Upper lobe of left lung (tissue), 4 donors: ENCODE data around the gene SMCO4.

Experiments
- EP300 ChIP-seq, 4 donors: sonication (generic); formaldehyde crosslinking; IDR thresholded peaks; one replicate each; pipeline ENCODE4 v1.5.1; 2017; ENCODE audit warnings: antibody characterized with exemption in 4 of 4, control low read depth in 2 of 4
- POLR2A ChIP-seq, 4 donors: fragments of 450-650 bp; IDR thresholded peaks; one replicate each; pipeline ENCODE4 v1.5.1; 2016 to 2017; ENCODE audit warnings: antibody characterized with exemption in 4 of 4, mild to moderate bottlenecking in 2 of 4
- TF ChIP-seq, protein P1 (sequence below), 6 experiments: fragments of 450-650 bp in 4 of 6; fragments of 200-600 bp in 2 of 6; sonication (generic) in 2 of 6; IDR thresholded peaks; one replicate each; pipeline ENCODE4 v1.5.1; 2016 to 2019; ENCODE audit warnings: antibody characterized with exemption in 6 of 6

DNA sequence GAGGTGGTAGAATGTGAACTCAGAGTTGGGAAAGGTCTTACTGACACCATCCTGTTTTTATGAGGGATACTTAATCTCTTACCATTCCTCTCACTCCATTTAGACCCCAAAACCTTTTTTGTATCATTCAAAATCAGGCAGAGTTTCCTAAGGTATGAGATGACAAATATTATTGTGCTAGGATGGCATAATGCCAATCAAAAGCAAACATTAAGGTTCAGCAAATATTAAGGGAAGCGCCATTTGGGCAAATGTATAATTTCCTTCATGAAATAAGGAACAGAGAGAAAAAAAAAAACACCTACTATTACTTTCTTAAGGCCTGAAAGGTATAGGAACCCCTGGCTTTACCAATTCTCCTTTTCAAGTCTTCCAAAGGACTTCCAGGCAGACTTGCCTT, 62.4 kb downstream of the SMCO4 start:
- TF ChIP-seq, protein P1, sequence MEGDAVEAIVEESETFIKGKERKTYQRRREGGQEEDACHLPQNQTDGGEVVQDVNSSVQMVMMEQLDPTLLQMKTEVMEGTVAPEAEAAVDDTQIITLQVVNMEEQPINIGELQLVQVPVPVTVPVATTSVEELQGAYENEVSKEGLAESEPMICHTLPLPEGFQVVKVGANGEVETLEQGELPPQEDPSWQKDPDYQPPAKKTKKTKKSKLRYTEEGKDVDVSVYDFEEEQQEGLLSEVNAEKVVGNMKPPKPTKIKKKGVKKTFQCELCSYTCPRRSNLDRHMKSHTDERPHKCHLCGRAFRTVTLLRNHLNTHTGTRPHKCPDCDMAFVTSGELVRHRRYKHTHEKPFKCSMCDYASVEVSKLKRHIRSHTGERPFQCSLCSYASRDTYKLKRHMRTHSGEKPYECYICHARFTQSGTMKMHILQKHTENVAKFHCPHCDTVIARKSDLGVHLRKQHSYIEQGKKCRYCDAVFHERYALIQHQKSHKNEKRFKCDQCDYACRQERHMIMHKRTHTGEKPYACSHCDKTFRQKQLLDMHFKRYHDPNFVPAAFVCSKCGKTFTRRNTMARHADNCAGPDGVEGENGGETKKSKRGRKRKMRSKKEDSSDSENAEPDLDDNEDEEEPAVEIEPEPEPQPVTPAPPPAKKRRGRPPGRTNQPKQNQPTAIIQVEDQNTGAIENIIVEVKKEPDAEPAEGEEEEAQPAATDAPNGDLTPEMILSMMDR (IDR thresholded peaks at IDR 0.05) = no peak
- TF ChIP-seq EP300 (IDR thresholded peaks at IDR 0.05) (no peak), POLR2A (IDR thresholded peaks at IDR 0.05) (no peak)
